Stimulated activated CD8-positive, alpha-beta memory T cell treated with anti-CD3 and anti-CD28 coated beads, Interleukin-4, amount 100 ng/mL, for 1 hour (primary cell): ENCODE measurements around the gene DTX2.
"Not testable (repeated sequence)": the region's sequence is repeated elsewhere in the genome, so short reads cannot be mapped to it uniquely, and the experiment has no call there.

ENCODE experiments used
- DNase-seq, 2 donors: peaks; one replicate each; pipeline ENCODE4 v3.0.0-alpha.2; 2020; ENCODE audit warnings: low read depth in 2 of 2, low spot score in 1 of 2

Gene DTX2

GRCh38 chr7:76485822-76486610 lies 24.5 kb downstream of the DTX2 start:
- DNase-seq: not testable (repeated sequence)

- not testable (repeated sequence) for DNase-seq
Observed at GRCh38 chr7:76486618-76487017, 25.1 kb downstream of the DTX2 start.

- not testable (repeated sequence) for DNase-seq
Observed at GRCh38 chr7:76487969-76488368, 26.5 kb downstream of the DTX2 start.

- DNase-seq: not testable (repeated sequence)
Observed at GRCh38 chr7:76492139-76492538, 30.6 kb downstream of the DTX2 start.

- not testable (repeated sequence) for DNase-seq
Observed at GRCh38 chr7:76495717-76496116, 34.2 kb downstream of the DTX2 start.

- not testable (repeated sequence) for DNase-seq
Observed at GRCh38 chr7:76497918-76498582, 36.5 kb downstream of the DTX2 start.

- DNase-seq: not testable (repeated sequence)
Observed at GRCh38 chr7:76498583-76499200, 37.2 kb downstream of the DTX2 start.

- DNase-seq: not testable (repeated sequence)
Observed at GRCh38 chr7:76499201-76499923, 37.9 kb downstream of the DTX2 start.

GRCh38 chr7:76499924-76500241 lies 38.4 kb downstream of the DTX2 start:
- not testable (repeated sequence) for DNase-seq

GRCh38 chr7:76502224-76502623 lies 40.7 kb downstream of the DTX2 start:
- DNase-seq: not testable (repeated sequence)

- not testable (repeated sequence) for DNase-seq
Observed at GRCh38 chr7:76502836-76503235, 41.3 kb downstream of the DTX2 start.

GRCh38 chr7:76503244-76503643 lies 41.7 kb downstream of the DTX2 start:
- not testable (repeated sequence) for DNase-seq

- not testable (repeated sequence) for DNase-seq
Observed at GRCh38 chr7:76504351-76505167, 43.0 kb downstream of the DTX2 start.

GRCh38 chr7:76505168-76506080 lies 43.9 kb downstream of the DTX2 start:
- no peak for DNase-seq

GRCh38 chr7:76506081-76506440 lies 44.6 kb downstream of the DTX2 start:
- no peak for DNase-seq

- not testable (repeated sequence) for DNase-seq
Observed at GRCh38 chr7:76506643-76507042, 45.1 kb downstream of the DTX2 start.

- DNase-seq: no peak
Observed at GRCh38 chr7:76507723-76508406, 46.4 kb downstream of the DTX2 start.

GRCh38 chr7:76509931-76510877 lies 48.7 kb downstream of the DTX2 start, which contains the start of gene UPK3B:
UPK3B (plus strand) TSS chr7:76510552; CDS start chr7:76510653, 101 bp downstream.
- no peak for DNase-seq
